Lung (tissue), 12 donors: ENCODE results near the gene MED12L. TPM values are rescaled to one million over a fixed set of nuclear protein-coding genes. Genes with fewer than 3 reads are reported as not detected.

Experiments
- ATAC-seq: fragments of 200-7000 bp; cut with Tn5 transposase; one replicate; pipeline ENCODE4 v1.9.1; 2020; ENCODE audit warnings: moderate number of reproducible peaks; ENCODE audit not compliant: insufficient read depth, low FRiP score
- DNase-seq, 3 donors: peaks; one replicate each; pipeline ENCODE4 v3.0.0-alpha.2; 2013 to 2017
- H3K27ac ChIP-seq, 2 donors: one replicate each; pipeline ENCODE4 v1.5.1; 2013; ENCODE audit warnings: mild to moderate bottlenecking in 2 of 2, moderate library complexity in 2 of 2, control low read depth in 1 of 2, inconsistent platforms in 1 of 2, low read depth in 1 of 2, low read length in 1 of 2
- H3K27me3 ChIP-seq, 3 donors: one replicate each; pipeline ENCODE4 v1.5.1; 2013; ENCODE audit warnings: low read length in 2 of 3; ENCODE audit not compliant: control insufficient read depth in 3 of 3, insufficient read depth in 3 of 3
- H3K36me3 ChIP-seq, 4 donors: one replicate each; pipeline ENCODE4 v1.5.1; 2013; ENCODE audit warnings: low read length in 4 of 4, mild to moderate bottlenecking in 1 of 4, moderate library complexity in 1 of 4; ENCODE audit not compliant: control insufficient read depth in 4 of 4, insufficient read depth in 4 of 4
- H3K4me1 ChIP-seq, 5 donors: one replicate each; pipeline ENCODE4 v1.5.1; 2013; ENCODE audit warnings: low read length in 5 of 5, mild to moderate bottlenecking in 2 of 5, moderate library complexity in 1 of 5; ENCODE audit not compliant: control insufficient read depth in 5 of 5, insufficient read depth in 5 of 5
- H3K4me3 ChIP-seq: one replicate; pipeline ENCODE4 v1.5.1; 2013; ENCODE audit warnings: mild to moderate bottlenecking, control low read depth, moderate library complexity
- H3K9ac ChIP-seq, 2 donors: one replicate each; pipeline ENCODE4 v1.5.1; 2013; ENCODE audit warnings: low read length in 2 of 2, control low read depth in 1 of 2; ENCODE audit not compliant: insufficient read depth in 1 of 2
- H3K9me3 ChIP-seq, 4 donors: one replicate each; pipeline ENCODE4 v1.5.1; 2013; ENCODE audit warnings: low read length in 3 of 4, mild to moderate bottlenecking in 1 of 4, moderate library complexity in 1 of 4; ENCODE audit not compliant: control insufficient read depth in 4 of 4, insufficient read depth in 3 of 4
- WGBS, 2 donors: extraction: QIAGEN DNeasy Blood & Tissue Kit; methylation state at CpG; one replicate each; pipeline ENCODE4 v1.1.7; 2013; 5-methylcytosine and 5-hydroxymethylcytosine counted together
- polyA plus RNA-seq, 2 donors: library from polyadenylated mRNA; stranded (reverse); fragments of 200-250 nt; gene quantifications; one replicate each; pipeline ENCODE4 v1.2.1, GENCODE V29; 2013
- total RNA-seq, 2 donors: library from RNA; depleted of rRNA in 1 of 2; stranded (reverse); fragments of >200 nt in 1 of 2; gene quantifications; one replicate each; pipeline ENCODE4 v1.2.1, GENCODE V29; 2014 to 2021
- TF ChIP-seq, protein P1 (sequence below): IDR thresholded peaks from 2 replicates; pipeline ENCODE4 v1.5.1; 2012; ENCODE audit warnings: mild to moderate bottlenecking; ENCODE audit errors: control extremely low read depth, extremely low read depth
- donor health status: control.
- donor health status: control.
- donor health status: Bipolar disorder and iron deficiency.
- donor health status: healthy.
- donor health status: DM: yes; HTN: yes; CAD: no.

Gene MED12L
- total and polyA plus RNA-seq, 4 donors = 0.02 to 0.82 (median 0.30) TPM

DNA sequence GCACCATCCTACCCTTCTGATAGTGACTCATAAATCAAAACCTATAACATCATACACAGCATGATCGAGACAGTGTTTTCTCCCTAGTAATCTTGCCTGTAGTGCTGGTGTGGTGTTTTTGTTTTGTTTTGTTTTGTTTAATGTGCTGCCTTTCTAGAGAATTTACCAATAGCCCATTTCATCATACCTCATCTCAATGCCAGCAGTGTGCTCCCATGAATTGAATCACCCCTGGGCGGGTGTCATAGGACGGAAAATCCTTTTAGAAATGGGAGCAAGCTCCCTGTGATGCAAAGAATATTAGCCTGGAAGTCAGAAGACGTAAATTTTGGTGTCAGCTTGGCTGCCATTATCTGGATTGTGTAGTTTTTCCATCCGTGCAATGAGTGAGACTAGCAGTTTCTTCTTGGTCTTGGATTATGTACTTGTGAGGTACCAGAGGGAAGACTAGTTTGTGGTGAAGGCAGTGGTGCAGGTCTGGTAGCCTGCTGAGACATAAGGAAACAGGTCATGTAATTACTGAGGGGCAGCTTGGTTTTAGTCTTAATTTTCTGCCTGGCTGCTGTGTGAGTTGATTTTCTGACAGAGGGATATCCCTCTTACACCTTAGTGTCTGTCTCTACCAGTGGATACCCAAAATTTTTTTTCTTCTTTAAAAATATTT, 345.5 kb downstream of the MED12L start:
- peaks cover 0 to 9% (median 0%) of the 10 kb centered on the region in 4 donors for H3K36me3 ChIP-seq
- peaks cover 0 to 1% (median 0%) of the 10 kb centered on the region in 5 donors for H3K4me1 ChIP-seq
- H3K27ac ChIP-seq = no peak overlapping the region
- H3K9me3 ChIP-seq = no peaks in the 10 kb centered on the region
- DNase-seq = no peak
- H3K4me3 ChIP-seq = no peak overlapping the region
- WGBS, 2 donors = 92 to 93% methylated on average over 5 of the region's 5 CpGs
- TF ChIP-seq, protein P1, sequence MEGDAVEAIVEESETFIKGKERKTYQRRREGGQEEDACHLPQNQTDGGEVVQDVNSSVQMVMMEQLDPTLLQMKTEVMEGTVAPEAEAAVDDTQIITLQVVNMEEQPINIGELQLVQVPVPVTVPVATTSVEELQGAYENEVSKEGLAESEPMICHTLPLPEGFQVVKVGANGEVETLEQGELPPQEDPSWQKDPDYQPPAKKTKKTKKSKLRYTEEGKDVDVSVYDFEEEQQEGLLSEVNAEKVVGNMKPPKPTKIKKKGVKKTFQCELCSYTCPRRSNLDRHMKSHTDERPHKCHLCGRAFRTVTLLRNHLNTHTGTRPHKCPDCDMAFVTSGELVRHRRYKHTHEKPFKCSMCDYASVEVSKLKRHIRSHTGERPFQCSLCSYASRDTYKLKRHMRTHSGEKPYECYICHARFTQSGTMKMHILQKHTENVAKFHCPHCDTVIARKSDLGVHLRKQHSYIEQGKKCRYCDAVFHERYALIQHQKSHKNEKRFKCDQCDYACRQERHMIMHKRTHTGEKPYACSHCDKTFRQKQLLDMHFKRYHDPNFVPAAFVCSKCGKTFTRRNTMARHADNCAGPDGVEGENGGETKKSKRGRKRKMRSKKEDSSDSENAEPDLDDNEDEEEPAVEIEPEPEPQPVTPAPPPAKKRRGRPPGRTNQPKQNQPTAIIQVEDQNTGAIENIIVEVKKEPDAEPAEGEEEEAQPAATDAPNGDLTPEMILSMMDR = no peak
- H3K27me3 ChIP-seq = no peaks in the 10 kb centered on the region
- no peak for ATAC-seq
- no peak overlapping the region for H3K9ac ChIP-seq

DNA sequence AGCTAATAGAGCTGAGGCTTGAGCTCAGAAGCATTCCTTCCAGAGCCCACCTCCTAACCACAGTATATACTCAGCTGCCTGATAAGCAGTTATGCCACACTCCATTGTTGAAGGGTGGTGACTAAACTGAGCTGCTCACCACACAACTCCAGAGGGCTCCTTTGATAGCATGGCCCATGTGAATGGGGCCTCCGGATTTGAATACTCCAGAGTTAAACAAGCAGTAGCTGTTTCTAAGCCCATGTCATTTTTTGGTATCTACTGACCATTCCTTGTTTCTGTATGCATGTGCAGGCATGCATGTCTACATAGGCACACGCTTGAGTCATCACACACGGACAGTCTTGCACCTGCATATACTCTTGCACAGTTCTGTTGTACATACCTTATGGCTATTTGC, 346.5 kb downstream of the MED12L start:
- WGBS, 2 donors = 91 to 93% methylated on average over 3 of the region's 3 CpGs
- Histone ChIP-seq H3K4me1 (no peaks in the 10 kb centered on the region), H3K9ac (no peak overlapping the region), H3K27ac (no peak overlapping the region), H3K36me3 (peaks cover 0 to 12% (median 1%) of the 10 kb centered on the region in 4 donors), H3K27me3 (no peaks in the 10 kb centered on the region), H3K9me3 (no peaks in the 10 kb centered on the region), H3K4me3 (no peak overlapping the region)
- DNase-seq (no peak), ATAC-seq (no peak)
- TF ChIP-seq, protein P1 = no peak

DNA sequence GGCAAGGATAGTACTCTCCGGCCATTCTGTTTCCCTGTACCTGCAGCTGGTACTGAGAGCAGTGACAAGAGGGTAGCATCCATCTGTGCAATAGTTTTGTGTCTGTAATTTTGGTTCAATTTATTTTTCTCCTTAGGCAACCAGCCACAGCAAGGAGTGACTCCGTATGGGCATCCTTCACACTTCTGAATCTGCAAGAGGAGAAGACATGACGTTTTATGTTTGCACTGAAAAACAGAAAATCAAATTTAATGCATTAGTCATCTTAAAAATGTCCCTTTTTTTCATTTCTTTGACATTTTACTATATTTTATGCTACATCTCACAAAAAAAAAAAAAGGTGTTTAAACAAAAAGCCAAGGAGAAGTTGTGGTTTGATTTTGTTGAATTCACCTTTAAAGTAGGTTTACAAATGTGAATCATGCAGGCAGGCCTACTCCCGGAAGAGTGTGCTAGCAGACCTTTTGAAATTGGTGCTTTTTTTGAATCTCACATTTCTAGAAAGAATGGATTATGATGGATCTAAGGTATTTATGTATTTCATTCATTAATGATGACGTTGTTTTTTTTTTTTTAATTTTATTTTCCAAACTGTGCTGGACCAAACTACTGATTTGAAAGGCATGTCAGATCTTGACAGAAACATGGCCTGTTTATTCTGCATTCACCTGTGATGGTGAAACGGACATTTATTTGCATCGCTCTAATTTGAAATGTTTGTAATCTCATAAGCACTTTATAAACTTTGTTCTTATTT, 347.3 kb downstream of the MED12L start:
- TF ChIP-seq, protein P1 = no peak
- Histone ChIP-seq H3K4me1 (no peaks in the 10 kb centered on the region), H3K9me3 (no peaks in the 10 kb centered on the region), H3K4me3 (no peak overlapping the region), H3K27ac (no peak overlapping the region), H3K36me3 (peaks cover 0 to 15% (median 4%) of the 10 kb centered on the region in 4 donors), H3K27me3 (no peaks in the 10 kb centered on the region), H3K9ac (no peak overlapping the region)
- DNase-seq (no peak), ATAC-seq (no peak)
- WGBS, 2 donors = 80 to 93% methylated on average over 7 of the region's 7 CpGs
